Measurements from ENCODE around the gene MLH1.
A peak's percentile ranks its signal among the peaks of the same experiment; 100 is the strongest.
"Not testable (repeated sequence)": the region's sequence is repeated elsewhere in the genome, so short reads cannot be mapped to it uniquely, and the experiment has no call there.

The MLH1 gene

GRCh38 chr3:37039161-37039846, 46.0 kb downstream of the MLH1 start:
- DNase-seq = no peak

GRCh38 chr3:37040231-37040630, 46.9 kb downstream of the MLH1 start:
- no peak for DNase-seq

- no peak for DNase-seq
Measured at GRCh38 chr3:37041546-37042195, 48.4 kb downstream of the MLH1 start.

- not testable (repeated sequence) for DNase-seq
Measured at GRCh38 chr3:37042712-37043111, 49.4 kb downstream of the MLH1 start.

GRCh38 chr3:37050282-37050681, 57.0 kb downstream of the MLH1 start:
- DNase-seq = no peak

GRCh38 chr3:37052860-37053259, 59.5 kb downstream of the MLH1 start:
- DNase-seq = no peak

- DNase-seq = no peak
Measured at GRCh38 chr3:37053337-37053736, 60.0 kb downstream of the MLH1 start.

GRCh38 chr3:37053753-37054152, 60.4 kb downstream of the MLH1 start:
- no peak for DNase-seq

- DNase-seq = peak; percentile 51
Measured at GRCh38 chr3:37054370-37054769, 61.1 kb downstream of the MLH1 start.

- not testable (repeated sequence) for DNase-seq
Measured at GRCh38 chr3:37055077-37055476, 61.8 kb downstream of the MLH1 start.

GRCh38 chr3:37056826-37057225, 63.5 kb downstream of the MLH1 start:
- no peak for DNase-seq

- DNase-seq = no peak
Measured at GRCh38 chr3:37058117-37058516, 64.8 kb downstream of the MLH1 start.

GRCh38 chr3:37064747-37065146, 71.4 kb downstream of the MLH1 start:
- no peak for DNase-seq

GRCh38 chr3:37067577-37067976, 74.3 kb downstream of the MLH1 start:
- DNase-seq = no peak

GRCh38 chr3:37068031-37068430, 74.7 kb downstream of the MLH1 start:
- DNase-seq = no peak

GRCh38 chr3:37071921-37072320, 78.6 kb downstream of the MLH1 start:
- no peak for DNase-seq

- no peak for DNase-seq
Measured at GRCh38 chr3:37072892-37073291, 79.6 kb downstream of the MLH1 start.

GRCh38 chr3:37074178-37074577, 80.9 kb downstream of the MLH1 start:
- no peak for DNase-seq

GRCh38 chr3:37075955-37076354, 82.6 kb downstream of the MLH1 start:
- no peak for DNase-seq

GRCh38 chr3:37082317-37082716, 89.0 kb downstream of the MLH1 start:
- DNase-seq = no peak

GRCh38 chr3:37086918-37087317, 93.6 kb downstream of the MLH1 start:
- DNase-seq = no peak

GRCh38 chr3:37087870-37088269, 94.6 kb downstream of the MLH1 start:
- no peak for DNase-seq

- DNase-seq = no peak
Measured at GRCh38 chr3:37092484-37092883, 99.2 kb downstream of the MLH1 start.

GRCh38 chr3:37093481-37093880, 100.2 kb downstream of the MLH1 start:
- DNase-seq = no peak

GRCh38 chr3:37094636-37095035, 101.3 kb downstream of the MLH1 start:
- no peak for DNase-seq

Data from inflammatory macrophage treated with lipopolysaccharide for 4 hours (primary cell).